ENCODE data around the gene SLC2A4RG.

GRCh38 chr20:63777614-63778013 is 38.0 kb downstream of the SLC2A4RG start:
- TF ChIP-seq CTCF (IDR thresholded peaks at IDR 0.05): no peak
- no peak for TF ChIP-seq POLR2A (IDR thresholded peaks at IDR 0.05)

All from lower leg skin (tissue), 3 donors.